DMS53 treated with DMSO at 0.1 percent for 48 hours (cell line): ENCODE measurements around the gene RNF44.
"Not testable (repeated sequence)": the region's sequence is repeated elsewhere in the genome, so short reads cannot be mapped to it uniquely, and the experiment has no call there.

Experiments used
- DNase-seq: peaks from one replicate; lab custom pipeline; 2025; ENCODE audit not compliant: unreplicated experiment; lab: John Stamatoyannopoulos, UW

RNF44 gene

DNA sequence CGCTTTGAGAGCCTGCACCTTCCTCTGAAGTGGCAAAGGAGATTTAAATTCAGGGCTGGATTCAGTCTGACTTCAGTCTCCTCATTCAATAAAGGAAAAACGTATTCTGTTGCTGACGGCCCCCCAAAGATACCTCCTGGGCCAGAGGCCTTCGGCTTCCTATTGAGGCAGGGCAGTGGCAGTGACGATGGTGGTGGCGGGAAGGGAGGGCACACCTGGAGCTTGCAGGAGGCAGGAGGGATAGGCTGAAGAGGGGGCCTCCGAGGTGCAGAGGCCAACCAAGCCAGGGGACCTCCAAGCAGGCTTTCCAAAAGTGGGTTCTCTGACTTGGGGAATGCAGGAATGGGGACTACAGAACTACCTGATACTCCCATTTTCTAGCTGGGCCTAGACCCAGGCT lies 15.9 kb downstream of the RNF44 start:
- no peak for DNase-seq

DNA sequence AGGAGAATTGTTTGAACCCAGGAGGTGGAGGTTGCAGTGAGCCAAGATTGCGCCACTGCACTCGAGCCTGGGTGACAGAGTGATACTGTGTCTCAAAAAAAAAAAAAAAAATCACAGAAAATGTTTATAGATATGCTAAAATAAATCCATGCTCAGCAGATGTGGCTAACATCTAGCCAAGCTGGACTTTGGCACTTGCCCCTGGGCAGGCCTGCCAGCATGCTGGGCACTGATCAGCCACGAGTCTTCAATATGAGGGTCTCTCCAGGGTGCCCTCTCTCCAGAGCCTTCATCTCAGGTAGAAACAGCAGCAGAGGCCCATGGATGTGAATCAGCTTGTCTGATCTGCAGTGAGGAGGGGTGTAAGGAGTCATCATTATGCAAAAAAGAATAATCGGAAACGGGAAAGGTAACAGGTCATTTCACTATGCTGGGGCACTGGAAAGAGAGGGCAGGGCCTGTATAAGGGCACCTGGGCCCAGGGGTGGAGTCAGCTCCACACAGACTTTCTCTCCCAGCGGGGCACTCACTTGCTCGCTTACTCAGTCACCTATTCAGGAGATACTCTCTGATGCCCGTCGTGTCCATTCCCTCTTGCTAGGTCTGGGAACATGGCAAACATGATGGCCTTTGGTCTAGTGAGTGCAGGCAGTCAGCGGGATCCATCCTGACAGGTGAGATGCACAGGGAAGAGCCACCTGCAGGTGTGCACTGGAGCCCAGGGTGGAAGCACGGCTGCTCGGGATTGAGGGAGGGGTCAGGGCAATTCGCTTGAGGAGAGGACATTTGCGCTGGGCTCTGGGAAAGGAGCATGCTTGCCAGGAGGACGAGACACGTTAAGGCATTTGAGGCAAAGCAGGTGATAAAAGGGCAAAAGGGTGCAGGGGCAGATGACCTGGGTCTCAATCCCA lies 17.1 kb downstream of the RNF44 start:
- DNase-seq, result peak; percentile 17

DNA sequence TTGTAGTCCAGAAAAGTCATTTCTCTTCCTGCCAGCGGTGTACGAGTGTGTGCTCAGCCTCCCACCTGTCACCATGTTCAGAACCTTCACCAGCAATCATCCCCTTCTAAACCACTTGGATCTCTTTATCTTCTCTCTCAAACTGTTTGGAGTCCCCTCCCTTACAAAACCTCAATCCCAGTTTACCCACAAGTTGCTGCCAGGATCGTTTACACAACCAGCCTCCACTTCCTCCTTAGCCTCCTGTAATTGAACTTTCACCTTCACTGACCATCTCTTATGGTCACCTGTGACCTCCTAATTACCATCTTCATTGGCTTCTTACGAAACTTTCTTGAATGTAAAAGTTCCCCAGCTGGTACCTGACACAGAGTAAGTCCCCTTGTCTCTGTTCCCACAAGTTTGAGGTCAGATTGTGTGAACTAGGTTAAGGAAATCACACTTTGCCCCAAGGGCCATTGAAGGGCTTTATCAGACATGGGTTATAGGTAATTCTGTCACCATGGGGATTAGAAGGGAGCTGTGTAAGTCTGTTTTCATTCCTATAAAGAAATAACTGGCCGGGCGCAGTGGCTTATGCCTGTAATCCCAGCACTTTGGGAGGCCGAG lies 20.0 kb downstream of the RNF44 start:
- no peak for DNase-seq

DNA sequence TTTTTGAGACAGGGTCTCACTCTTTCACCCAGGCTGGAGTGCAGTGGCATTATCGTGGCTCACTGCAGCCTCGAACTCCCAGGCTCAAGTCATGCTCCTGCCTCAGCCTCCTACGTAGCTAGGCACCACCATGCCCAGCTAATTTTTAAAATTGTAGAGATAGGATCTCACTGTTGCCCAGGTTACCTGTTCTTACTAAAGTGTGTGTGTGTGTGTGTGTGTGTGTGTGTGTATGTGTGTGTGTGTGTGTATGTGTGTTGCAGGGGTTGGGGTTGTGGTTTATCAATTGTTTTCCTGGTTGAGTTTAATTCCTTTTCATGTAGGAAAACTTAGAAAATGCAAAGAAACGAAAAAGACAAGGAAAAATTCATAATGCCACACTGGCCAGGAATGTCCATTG lies 21.8 kb downstream of the RNF44 start:
- no peak for DNase-seq

GRCh38 chr5:176514244-176514950 lies 22.8 kb downstream of the RNF44 start:
- no peak for DNase-seq

DNA sequence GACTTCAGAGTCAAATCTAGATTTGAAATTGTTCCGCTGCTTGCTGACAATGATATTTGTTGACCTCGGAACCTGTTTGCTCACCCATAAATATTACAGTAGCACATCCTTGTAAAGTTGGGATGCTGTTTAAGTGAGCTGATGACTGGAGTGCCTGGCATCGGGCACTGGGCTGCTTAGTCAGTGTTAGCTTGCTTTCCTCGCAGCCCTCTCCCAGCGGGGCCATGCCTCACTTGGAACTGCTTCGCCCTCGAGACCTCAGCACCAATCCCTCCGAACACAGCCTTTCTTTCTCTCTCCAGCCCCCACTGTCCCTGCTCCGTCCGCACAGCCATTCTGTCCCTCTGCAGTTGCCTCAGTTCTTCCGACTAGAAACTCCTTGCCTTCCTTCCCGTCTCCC lies 23.4 kb downstream of the RNF44 start:
- no peak for DNase-seq

- DNase-seq, result no peak
Measured at GRCh38 chr5:176508603-176509002, 28.6 kb downstream of the RNF44 start.

DNA sequence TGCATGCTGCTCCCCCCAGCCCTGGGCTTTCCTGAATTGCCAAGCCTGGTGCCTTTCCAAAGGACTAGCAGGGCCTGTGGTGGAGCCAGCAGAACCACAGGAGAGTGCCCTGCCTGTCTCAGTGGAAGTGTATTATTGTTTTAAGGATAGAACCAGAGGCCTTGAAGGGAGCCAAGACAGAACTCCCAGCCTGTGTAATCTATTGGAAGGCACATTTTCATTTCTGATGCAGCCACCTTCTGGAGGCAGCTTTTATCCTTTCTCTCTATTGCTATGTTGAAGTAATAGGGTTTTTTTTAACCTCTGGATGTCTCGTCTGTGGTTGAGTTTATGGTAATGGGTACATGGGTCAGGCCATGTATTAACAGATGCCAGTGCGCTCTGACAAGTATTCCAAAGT lies 29.3 kb downstream of the RNF44 start:
- no peak for DNase-seq

GRCh38 chr5:176503496-176503895 lies 33.7 kb downstream of the RNF44 start:
- DNase-seq, result no peak

- DNase-seq, result no peak
Measured at GRCh38 chr5:176501333-176501732, 35.9 kb downstream of the RNF44 start.

- DNase-seq, result no peak
Measured at GRCh38 chr5:176500511-176500910, 36.7 kb downstream of the RNF44 start.

GRCh38 chr5:176499273-176499672 lies 37.9 kb downstream of the RNF44 start:
- no peak for DNase-seq

GRCh38 chr5:176497852-176498251 lies 39.4 kb downstream of the RNF44 start:
- DNase-seq, result no peak

DNA sequence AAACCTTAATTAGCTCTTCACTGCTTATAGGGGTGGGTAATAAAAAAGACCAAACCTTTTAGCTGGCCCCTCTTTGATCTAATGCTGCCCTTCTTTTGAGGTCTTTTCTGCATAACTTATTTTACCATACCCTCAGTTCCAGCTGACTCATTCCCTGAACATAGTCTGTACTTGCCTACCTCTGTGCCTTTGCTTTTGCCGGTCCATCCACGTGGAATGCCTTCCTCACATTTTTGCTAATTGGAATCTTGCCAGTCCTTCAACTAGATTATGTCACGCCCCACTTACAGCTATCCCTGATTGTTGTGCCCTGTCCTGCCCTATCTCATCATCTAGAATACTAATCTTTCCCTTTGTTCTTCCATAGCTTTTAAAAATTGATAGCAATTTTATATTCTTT lies 44.8 kb downstream of the RNF44 start:
- no peak for DNase-seq

- DNase-seq, result no peak
Measured at GRCh38 chr5:176491901-176492300, 45.3 kb downstream of the RNF44 start.

- no peak for DNase-seq
Measured at GRCh38 chr5:176491101-176491502, 46.1 kb downstream of the RNF44 start.

GRCh38 chr5:176490301-176490700 lies 46.9 kb downstream of the RNF44 start:
- no peak for DNase-seq

DNA sequence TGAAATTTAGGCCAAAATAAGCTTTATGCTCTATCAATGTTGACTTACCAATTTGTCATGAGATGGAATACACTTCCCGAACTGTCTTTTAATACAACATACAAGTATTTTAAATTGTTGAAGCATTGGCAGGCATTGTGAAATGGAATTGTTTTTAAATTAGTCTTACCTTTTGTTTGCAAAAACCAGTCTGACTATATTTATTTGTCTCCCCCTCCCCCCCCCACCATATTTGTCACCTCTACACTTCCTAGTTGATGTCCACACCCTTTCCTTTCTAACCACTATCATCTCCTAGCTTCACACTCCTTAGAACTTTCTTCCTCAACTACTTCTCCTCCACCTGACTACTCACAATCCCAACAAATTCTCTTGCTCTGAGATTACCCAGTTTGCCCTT lies 48.1 kb downstream of the RNF44 start:
- DNase-seq, result no peak

DNA sequence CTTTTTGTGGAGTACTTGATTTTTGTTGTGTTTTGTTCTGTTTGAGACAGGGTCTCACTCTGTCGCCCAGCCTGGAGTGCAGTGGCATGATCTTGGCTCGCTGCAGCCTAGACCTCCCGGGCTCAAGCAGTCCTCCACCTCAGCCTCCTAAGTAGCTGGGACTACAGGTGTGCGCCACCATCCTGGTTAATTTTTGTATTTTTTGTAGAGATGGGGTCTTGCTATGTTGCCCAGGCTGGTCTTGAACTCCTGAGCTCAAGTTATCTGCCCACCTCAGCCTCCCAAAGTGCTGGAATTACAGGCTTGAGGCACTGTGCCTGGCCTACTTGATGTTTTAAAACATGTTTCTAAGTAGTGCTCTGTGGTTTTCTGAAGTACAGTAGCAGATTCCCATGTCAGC lies 50.0 kb downstream of the RNF44 start:
- DNase-seq, result not testable (repeated sequence)

DNA sequence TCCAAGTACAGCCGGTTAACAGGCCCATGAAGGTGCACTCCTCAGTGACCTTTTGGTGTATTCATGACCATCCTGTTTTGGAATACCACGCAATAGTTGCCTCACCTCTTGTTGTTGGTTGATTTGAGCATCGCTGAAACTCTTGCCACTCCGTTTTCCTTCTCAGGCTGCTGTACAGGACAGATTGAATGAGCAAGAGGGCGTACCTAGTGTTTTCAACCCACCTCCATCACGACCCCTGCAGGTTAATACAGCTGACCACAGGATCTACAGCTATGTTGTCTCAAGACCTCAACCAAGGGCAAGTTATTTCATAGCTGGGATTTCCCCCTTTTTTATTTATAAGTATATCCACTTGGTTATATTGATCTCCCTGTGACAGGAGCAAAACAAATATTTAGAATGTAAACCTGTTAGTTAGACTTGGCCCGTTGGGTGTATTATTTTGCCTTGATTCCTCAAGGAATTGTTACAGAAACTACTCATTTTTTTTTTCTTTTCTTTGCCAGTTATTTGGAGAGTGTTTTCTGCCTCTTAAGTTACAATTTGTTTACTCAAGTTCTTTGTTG lies 50.9 kb downstream of the RNF44 start:
- DNase-seq, result no peak

DNA sequence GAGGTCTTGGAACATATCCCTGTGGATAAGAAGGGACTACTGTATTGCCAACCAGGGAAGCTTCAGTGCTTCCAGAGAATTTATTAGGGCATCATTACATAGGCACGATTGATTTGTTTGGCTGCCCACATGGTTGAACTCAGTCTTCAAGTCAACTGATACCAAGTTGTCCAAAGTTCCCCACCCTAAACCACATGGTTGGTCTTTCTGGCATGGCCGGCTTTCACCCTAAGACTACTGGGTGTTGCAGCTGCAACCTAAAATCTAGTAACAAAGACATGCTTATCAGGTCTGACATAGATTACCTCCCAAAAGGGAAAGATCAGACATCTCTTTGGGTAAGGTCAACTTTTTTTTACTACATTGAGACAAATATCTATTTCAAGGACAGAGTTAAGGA lies 52.0 kb downstream of the RNF44 start:
- DNase-seq, result no peak

DNA sequence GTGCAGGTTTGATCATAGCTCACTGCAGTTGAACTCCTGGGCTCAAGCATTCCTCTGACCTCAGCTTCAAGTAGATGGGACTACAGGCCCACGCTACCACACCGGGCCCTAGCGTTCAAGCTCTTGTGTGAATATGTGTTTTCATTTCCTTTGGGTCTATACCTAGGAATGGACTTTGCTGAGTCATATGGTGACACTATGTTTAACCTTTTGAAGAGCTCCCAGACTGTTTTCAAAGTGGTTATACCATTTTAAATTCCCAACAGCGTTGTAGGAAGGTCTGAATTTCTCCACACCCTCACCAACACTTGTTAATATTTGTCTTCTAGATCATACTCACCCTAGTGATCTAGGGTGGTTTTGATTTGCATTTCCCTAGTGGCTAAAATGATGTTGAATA lies 55.5 kb downstream of the RNF44 start:
- peak; percentile 9 for DNase-seq
